Measurements from ENCODE around the gene IRX1.

IRX1 gene

GRCh38 chr5:3601061-3601710, 5.6 kb downstream of the IRX1 start:
- DNase-seq, result no peak

- DNase-seq, result no peak
Measured at GRCh38 chr5:3601911-3602782, 6.5 kb downstream of the IRX1 start.

- DNase-seq, result no peak
Measured at GRCh38 chr5:3602785-3603502, 7.3 kb downstream of the IRX1 start.

GRCh38 chr5:3604501-3604900, 8.9 kb downstream of the IRX1 start:
- no peak for DNase-seq

GRCh38 chr5:3605298-3606010, 9.8 kb downstream of the IRX1 start:
- DNase-seq, result no peak

- DNase-seq, result no peak
Measured at GRCh38 chr5:3606121-3606831, 10.6 kb downstream of the IRX1 start.

GRCh38 chr5:3607541-3608181, 12.0 kb downstream of the IRX1 start:
- DNase-seq, result no peak

GRCh38 chr5:3609120-3609681, 13.6 kb downstream of the IRX1 start:
- DNase-seq, result no peak

- DNase-seq, result no peak
Measured at GRCh38 chr5:3612591-3613042, 17.0 kb downstream of the IRX1 start.

GRCh38 chr5:3613726-3614125, 18.1 kb downstream of the IRX1 start:
- no peak for DNase-seq

GRCh38 chr5:3615217-3615616, 19.6 kb downstream of the IRX1 start:
- no peak for DNase-seq

GRCh38 chr5:3615829-3616228, 20.2 kb downstream of the IRX1 start:
- DNase-seq, result no peak

- no peak for DNase-seq
Measured at GRCh38 chr5:3619579-3619978, 23.9 kb downstream of the IRX1 start.

- no peak for DNase-seq
Measured at GRCh38 chr5:3622961-3623360, 27.3 kb downstream of the IRX1 start.

- no peak for DNase-seq
Measured at GRCh38 chr5:3625626-3626025, 30.0 kb downstream of the IRX1 start.

- no peak for DNase-seq
Measured at GRCh38 chr5:3634061-3634460, 38.4 kb downstream of the IRX1 start.

GRCh38 chr5:3639175-3639574, 43.5 kb downstream of the IRX1 start:
- no peak for DNase-seq

- no peak for DNase-seq
Measured at GRCh38 chr5:3642231-3642630, 46.6 kb downstream of the IRX1 start.

- DNase-seq, result no peak
Measured at GRCh38 chr5:3650320-3650719, 54.7 kb downstream of the IRX1 start.

GRCh38 chr5:3650868-3651267, 55.2 kb downstream of the IRX1 start:
- DNase-seq, result no peak
